ENCODE measurements around the gene HOOK2. TPM values are rescaled to one million over a fixed set of nuclear protein-coding genes. Genes with fewer than 3 reads are reported as not detected.

Gene HOOK2
- total and polyA plus RNA-seq, 2 of the 8 experiments (the other 6 are each of a cell fraction or from before 2014, with no cell fraction given) = 23.8 to 63.2 TPM

GRCh38 chr19:12789904-12790619 lies 14.7 kb upstream of the HOOK2 start:
- POLR2A ChIA-PET (ENCODE audit: partially characterized antibody) = interaction anchor here (0.8 to 15.2 kb wide), 12 partner anchors 10 to 109 kb away, joined by 3 to 317 read pairs (median 14); partner anchors contain the start of genes HOOK2, PRDX2, THSD8 and TNPO2
- H2BK20ac ChIP-seq (ENCODE audit: low read length) = no peak overlapping the region
- H2BK5ac ChIP-seq (ENCODE audit: low read depth, low read length) = no peak overlapping the region
- H2BK15ac ChIP-seq (ENCODE audit: low read length) = no peak overlapping the region
- no peak overlapping the region for H3K14ac ChIP-seq (ENCODE audit: insufficient read length)
- WGBS, 2 experiments (ENCODE audit: extremely low coverage in 1 of 2, insufficient coverage in 1 of 2, insufficient read length in 1 of 2, insufficient replicate concordance in 2 of 2, low coverage in 1 of 2, low lambda C conversion rate in 2 of 2, missing lambda C conversion rate in 1 of 2) = 1% methylated on average over 45 of the region's 56 CpGs; no CpG with 5 or more reads in 1 of the 2 experiments
- H3K27ac ChIP-seq (ENCODE audit: low read depth, low read length) = no peak overlapping the region; the same call in 1 of the 2 replicates
- H2AK5ac ChIP-seq (ENCODE audit: low read depth, low read length) = no peak overlapping the region
- peak overlapping the region; percentile 36 to 71 (median 52) for H3K4me3 ChIP-seq (ENCODE audit: extremely low read depth in 1 of 4, insufficient read depth in 2 of 4, low read depth in 3 of 4, low read length in 4 of 4)
- H2BK120ac ChIP-seq (replicated peaks; ENCODE audit: low read depth, low read length) = no peak overlapping the region
- peaks cover 0 to 18% (median 13%) of the 10 kb centered on the region in 4 experiments; a peak in 5 of 7 replicates for H3K27me3 ChIP-seq (replicated peaks in 1 of 4; ENCODE audit: control insufficient read depth in 3 of 4, extremely low read depth in 1 of 4, insufficient read depth in 3 of 4, low read length in 3 of 4)
- H4K20me1 ChIP-seq (replicated peaks in 1 of 2; ENCODE audit: control insufficient read depth in 1 of 2, insufficient read depth in 2 of 2, low read length in 2 of 2) = peaks cover 0 to 1% of the 10 kb centered on the region in 2 experiments
- no peaks in the 10 kb centered on the region for H3K79me1 ChIP-seq (ENCODE audit: low read depth, low read length)
- H3K4ac ChIP-seq (replicated peaks; ENCODE audit: insufficient read length, low read depth, low read length) = no peak overlapping the region
- no peak overlapping the region for H3K56ac ChIP-seq (replicated peaks; ENCODE audit: insufficient read length, low read depth, low read length)
- no peak overlapping the region for H4K8ac ChIP-seq (ENCODE audit: extremely low read depth, insufficient read depth, low read length)
- no peak overlapping the region for H4K91ac ChIP-seq (replicated peaks; ENCODE audit: insufficient read length, low read length)
- no peak overlapping the region for H2AFZ ChIP-seq (ENCODE audit: low read length)
- H3K79me2 ChIP-seq (ENCODE audit: control insufficient read depth in 1 of 2, insufficient read depth in 2 of 2, low read length in 2 of 2) = no peaks in the 10 kb centered on the region
- no peaks in the 10 kb centered on the region for H3K36me3 ChIP-seq (ENCODE audit: control insufficient read depth in 2 of 4, insufficient read depth in 4 of 4, low read length in 3 of 4)
- CTCF ChIA-PET (ENCODE audit: partially characterized antibody) = interaction anchor here (2.3 to 17.9 kb wide), 4 partner anchors 10 to 30 kb away, joined by 9 to 288 read pairs (median 158); partner anchors contain the start of genes PRDX2 and THSD8
- peaks cover 7 to 32% (median 22%) of the 10 kb centered on the region in 4 experiments for H3K4me1 ChIP-seq (replicated peaks in 1 of 4; ENCODE audit: control insufficient read depth in 3 of 4, insufficient read depth in 4 of 4, low read length in 3 of 4)
- H3K23ac ChIP-seq (ENCODE audit: insufficient read length) = no peak overlapping the region
- H3K4me2 ChIP-seq (ENCODE audit: insufficient read depth in 1 of 2, low read depth in 2 of 2, low read length in 2 of 2) = peak overlapping the region; percentile 74 to 97
- H3K23me2 ChIP-seq (ENCODE audit: low read depth, low read length) = peaks cover 31% of the 10 kb centered on the region
- DNase-seq (ENCODE audit: low read depth in 1 of 2, low spot score in 2 of 2) (peak; percentile 87 to 97), FAIRE-seq (no peak)
- H4K5ac ChIP-seq (ENCODE audit: insufficient read length, low read depth, low read length) = no peak overlapping the region
- H2BK12ac ChIP-seq (ENCODE audit: low read depth, low read length) = no peak overlapping the region
- H3K9me3 ChIP-seq (ENCODE audit: insufficient read depth in 2 of 2, low read depth in 1 of 2, low read length in 1 of 2) = no peaks in the 10 kb centered on the region
- H3K18ac ChIP-seq (ENCODE audit: extremely low read depth, low read length) = peak overlapping the region; percentile 24; the same call in 1 of the 2 replicates
- peak overlapping the region in 2 of 4 experiments; percentile 25 to 28; a peak in 3 of 7 replicates for H3K9ac ChIP-seq (replicated peaks in 1 of 4; ENCODE audit: extremely low read depth in 1 of 4, low read depth in 3 of 4, low read length in 3 of 4)
- TF ChIP-seq EGR1 (IDR thresholded peaks at IDR 0.05; ENCODE audit: borderline replicate concordance, low read depth, low read length) (peak; percentile 61; the same call in 1 of the 2 replicates), NANOG (IDR thresholded peaks at IDR 0.05; ENCODE audit: insufficient read depth, low read depth, low read length, poor library complexity, severe bottlenecking) (peak; percentile 32), KDM1A (IDR thresholded peaks at IDR 0.05; ENCODE audit: borderline replicate concordance, low read length) (no peak), ASH2L (IDR thresholded peaks at IDR 0.05; ENCODE audit: low read length) (peak; percentile 35), EP300 (IDR thresholded peaks at IDR 0.05; ENCODE audit: borderline replicate concordance in 1 of 2, low read depth in 2 of 2, low read length in 2 of 2) (peak in 1 of 2 experiments; percentile 100; a peak in 2 of 3 replicates), JUND (IDR thresholded peaks at IDR 0.05; ENCODE audit: low read length) (peak; percentile 94), SIRT6 (IDR thresholded peaks at IDR 0.05; ENCODE audit: low read length) (no peak), CREB1 (IDR thresholded peaks at IDR 0.05) (peak; percentile 21; the same call in 1 of the 2 replicates), GABPA (IDR thresholded peaks at IDR 0.05; ENCODE audit: borderline replicate concordance, insufficient read depth, low read length) (0 out of 2 replicates have a peak, but pooled peaks have one; percentile 30), SIX5 (IDR thresholded peaks at IDR 0.05; ENCODE audit: low read depth, low read length) (peak; percentile 12; the same call in 1 of the 2 replicates), CEBPB (IDR thresholded peaks at IDR 0.05; ENCODE audit: low read depth, low read length) (0 out of 2 replicates have a peak, but pooled peaks have one; percentile 48), POLR2A (IDR thresholded peaks at IDR 0.05; ENCODE audit: control extremely low read depth in 1 of 2, low read depth in 2 of 2, low read length in 2 of 2) (no peak)
